Nephron progenitor cell (in vitro differentiated cells): ENCODE data around the gene MICB.

ENCODE experiments used
- DNase-seq: peaks from one replicate; pipeline ENCODE4 v3.0.0; 2021
- H3K27ac Mint-ChIP-seq: 2 replicates; pipeline ENCODE4 v1.8.0; 2021; ENCODE audit warnings: mild to moderate bottlenecking, moderate library complexity, mixed read lengths
- H3K27me3 Mint-ChIP-seq: 2 replicates; pipeline ENCODE4 v1.8.0; 2021; ENCODE audit warnings: mild to moderate bottlenecking, low read depth, mixed read lengths; ENCODE audit not compliant: poor library complexity
- H3K36me3 Mint-ChIP-seq: 2 replicates; pipeline ENCODE4 v1.8.0; 2021; ENCODE audit warnings: low read depth, mixed read lengths
- H3K4me1 Mint-ChIP-seq: 2 replicates; pipeline ENCODE4 v1.8.0; 2021; ENCODE audit warnings: mixed read lengths
- H3K4me3 Mint-ChIP-seq: 2 replicates; pipeline ENCODE4 v1.8.0; 2021; ENCODE audit warnings: mild to moderate bottlenecking, moderate library complexity, mixed read lengths
- H3K9me3 Mint-ChIP-seq: 2 replicates; pipeline ENCODE4 v1.8.0; 2021; ENCODE audit warnings: mild to moderate bottlenecking, moderate library complexity, mixed read lengths
- TF ChIP-seq, protein P1 (sequence below): fragments of 200-600 bp; sonication (generic); IDR thresholded peaks from 2 replicates; pipeline ENCODE4 v1.5.0; 2021; ENCODE audit warnings: antibody characterized with exemption

MICB gene

DNA sequence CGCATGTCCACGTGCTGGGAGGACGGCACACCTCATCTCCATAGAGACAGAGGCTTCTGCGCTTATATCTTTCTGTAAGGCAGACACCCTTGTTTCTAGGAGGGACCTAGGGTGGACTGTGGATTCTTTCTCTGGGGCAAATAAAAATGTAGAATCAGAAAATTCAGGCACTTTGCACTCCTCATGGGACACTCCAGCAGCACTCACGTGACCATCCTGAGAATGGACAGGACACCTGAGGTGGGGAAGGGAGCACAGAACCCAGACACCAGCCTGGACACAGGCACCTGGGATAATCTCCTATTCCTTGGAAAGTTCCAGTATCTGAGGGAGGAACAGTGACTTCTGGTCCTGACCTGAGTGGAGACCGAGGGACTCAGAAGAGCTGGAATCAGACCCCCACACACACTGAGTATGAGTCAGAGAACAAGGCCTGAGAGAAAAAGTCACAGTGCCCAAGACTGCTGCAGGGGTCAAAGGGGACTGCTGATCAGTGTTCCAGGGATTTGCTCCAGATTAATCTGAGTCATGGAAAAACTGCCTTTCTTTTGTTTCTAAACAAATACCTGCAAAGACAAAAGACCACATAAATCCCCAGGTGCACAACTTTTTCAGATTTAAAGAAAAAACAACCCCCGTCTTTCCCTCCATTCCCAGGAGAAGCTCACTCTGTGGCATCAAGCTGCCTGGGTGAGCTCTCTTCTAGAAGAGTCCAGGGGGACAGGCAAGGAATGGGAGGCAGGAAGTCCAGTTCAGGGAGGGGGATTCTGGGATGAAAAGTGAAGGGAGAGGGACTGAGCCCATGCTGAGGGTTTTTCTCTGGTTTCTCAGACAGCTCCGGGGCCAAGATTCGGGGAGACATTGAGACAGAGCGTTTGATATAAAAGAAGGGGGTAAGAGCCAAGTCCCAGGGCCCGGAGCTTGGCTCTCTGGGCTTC is 35.6 kb upstream of the MICB start:
- H3K36me3 Mint-ChIP-seq = no peaks in the 10 kb centered on the region
- no peak for DNase-seq
- TF ChIP-seq, protein P1, sequence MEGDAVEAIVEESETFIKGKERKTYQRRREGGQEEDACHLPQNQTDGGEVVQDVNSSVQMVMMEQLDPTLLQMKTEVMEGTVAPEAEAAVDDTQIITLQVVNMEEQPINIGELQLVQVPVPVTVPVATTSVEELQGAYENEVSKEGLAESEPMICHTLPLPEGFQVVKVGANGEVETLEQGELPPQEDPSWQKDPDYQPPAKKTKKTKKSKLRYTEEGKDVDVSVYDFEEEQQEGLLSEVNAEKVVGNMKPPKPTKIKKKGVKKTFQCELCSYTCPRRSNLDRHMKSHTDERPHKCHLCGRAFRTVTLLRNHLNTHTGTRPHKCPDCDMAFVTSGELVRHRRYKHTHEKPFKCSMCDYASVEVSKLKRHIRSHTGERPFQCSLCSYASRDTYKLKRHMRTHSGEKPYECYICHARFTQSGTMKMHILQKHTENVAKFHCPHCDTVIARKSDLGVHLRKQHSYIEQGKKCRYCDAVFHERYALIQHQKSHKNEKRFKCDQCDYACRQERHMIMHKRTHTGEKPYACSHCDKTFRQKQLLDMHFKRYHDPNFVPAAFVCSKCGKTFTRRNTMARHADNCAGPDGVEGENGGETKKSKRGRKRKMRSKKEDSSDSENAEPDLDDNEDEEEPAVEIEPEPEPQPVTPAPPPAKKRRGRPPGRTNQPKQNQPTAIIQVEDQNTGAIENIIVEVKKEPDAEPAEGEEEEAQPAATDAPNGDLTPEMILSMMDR = no peak
- H3K9me3 Mint-ChIP-seq = no peaks in the 10 kb centered on the region
- H3K4me3 Mint-ChIP-seq = peak overlapping the region; percentile 78
- H3K27me3 Mint-ChIP-seq = peaks cover 72% of the 10 kb centered on the region
- H3K4me1 Mint-ChIP-seq = peaks cover 20% of the 10 kb centered on the region
- H3K27ac Mint-ChIP-seq = no peak overlapping the region

GRCh38 chr6:31462964-31463870 is 34.7 kb upstream of the MICB start:
- no peaks in the 10 kb centered on the region for H3K9me3 Mint-ChIP-seq
- peak; percentile 83 for DNase-seq
- peaks cover 71% of the 10 kb centered on the region for H3K27me3 Mint-ChIP-seq
- TF ChIP-seq, protein P1 = no peak
- no peaks in the 10 kb centered on the region for H3K36me3 Mint-ChIP-seq
- H3K27ac Mint-ChIP-seq = no peak overlapping the region
- peak overlapping the region; percentile 78 for H3K4me3 Mint-ChIP-seq
- H3K4me1 Mint-ChIP-seq = peaks cover 27% of the 10 kb centered on the region

DNA sequence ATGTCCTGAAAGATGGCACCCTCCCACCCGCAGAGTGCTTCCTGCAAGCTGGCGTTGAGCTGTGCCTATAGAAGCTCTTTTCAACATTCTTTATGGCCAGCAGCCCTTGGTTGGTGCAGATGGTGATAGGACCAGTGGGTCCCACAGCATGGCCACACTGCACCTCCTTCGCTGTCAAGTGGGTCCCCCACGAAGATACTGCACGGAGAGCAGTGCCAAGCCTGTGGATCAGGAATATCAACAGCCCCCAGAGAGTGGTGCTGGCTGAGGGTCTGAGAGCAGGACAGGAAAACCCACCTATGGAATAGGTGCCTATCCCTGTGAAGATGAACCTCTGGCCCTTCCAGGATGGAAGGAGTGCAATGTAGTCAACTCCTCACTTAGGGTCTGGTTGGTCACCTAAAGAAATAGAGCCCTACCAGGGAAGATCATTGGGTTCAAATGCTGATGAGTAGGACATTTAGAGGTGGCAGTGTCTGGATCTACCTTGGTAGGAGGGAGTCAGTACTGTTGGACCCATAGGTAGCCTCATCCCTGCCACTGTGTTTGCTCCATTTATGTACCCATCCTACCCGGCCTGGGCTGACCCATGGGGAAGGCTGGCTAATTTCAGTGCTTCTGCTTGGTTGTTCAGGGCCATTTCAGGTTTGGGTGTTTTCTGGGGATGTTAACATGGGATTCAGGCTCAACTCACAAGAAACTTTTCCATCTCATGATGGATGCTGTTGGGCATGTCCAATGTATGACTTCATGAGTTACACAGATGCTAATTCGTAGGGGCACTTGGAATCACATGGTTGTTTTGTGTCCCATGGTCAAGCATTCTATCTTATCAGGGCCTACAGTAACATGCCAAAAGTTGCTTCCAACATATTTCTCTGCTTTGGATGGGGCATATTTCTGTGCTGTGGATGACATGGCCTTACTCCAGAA is 33.4 kb upstream of the MICB start:
- peaks cover 27% of the 10 kb centered on the region for H3K4me1 Mint-ChIP-seq
- no peaks in the 10 kb centered on the region for H3K36me3 Mint-ChIP-seq
- no peak overlapping the region for H3K27ac Mint-ChIP-seq
- TF ChIP-seq, protein P1 = no peak
- H3K4me3 Mint-ChIP-seq = peak overlapping the region; percentile 15
- H3K9me3 Mint-ChIP-seq = no peaks in the 10 kb centered on the region
- H3K27me3 Mint-ChIP-seq = peaks cover 65% of the 10 kb centered on the region
- no peak for DNase-seq

- Mint-ChIP-seq H3K27ac (no peak overlapping the region), H3K4me1 (peaks cover 27% of the 10 kb centered on the region), H3K36me3 (no peaks in the 10 kb centered on the region), H3K9me3 (no peaks in the 10 kb centered on the region), H3K27me3 (peaks cover 61% of the 10 kb centered on the region), H3K4me3 (no peak overlapping the region)
- no peak for DNase-seq
- TF ChIP-seq, protein P1 = no peak
Measured at GRCh38 chr6:31465185-31465536, 32.8 kb upstream of the MICB start.

DNA sequence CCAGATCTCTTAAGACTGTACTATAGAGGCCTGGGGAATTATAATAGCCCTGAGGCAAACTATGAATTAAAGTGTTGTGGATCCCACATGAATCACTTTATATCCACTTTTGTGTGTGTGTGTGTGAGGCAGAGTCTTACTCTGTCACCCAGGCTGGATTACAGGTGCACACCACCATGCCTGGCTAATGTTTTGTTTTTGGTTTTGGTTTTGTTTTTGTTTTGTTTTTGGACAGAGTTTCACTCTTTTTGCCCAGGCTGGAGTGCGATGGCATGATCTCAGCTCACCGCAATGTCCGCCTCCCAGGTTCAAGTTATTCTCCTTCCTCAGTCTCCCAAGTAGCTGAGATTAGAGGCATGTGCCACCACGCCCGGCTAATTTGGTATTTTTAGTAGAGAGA is 32.2 kb upstream of the MICB start:
- Mint-ChIP-seq H3K4me3 (no peak overlapping the region), H3K27ac (no peak overlapping the region), H3K4me1 (peaks cover 27% of the 10 kb centered on the region), H3K36me3 (no peaks in the 10 kb centered on the region), H3K27me3 (peaks cover 63% of the 10 kb centered on the region), H3K9me3 (no peaks in the 10 kb centered on the region)
- no peak for DNase-seq
- TF ChIP-seq, protein P1 = no peak
